LNCaP clone FGC (cell line): ENCODE data around the gene FAM114A1.
"Not testable (repeated sequence)": the region's sequence is repeated elsewhere in the genome, so short reads cannot be mapped to it uniquely, and the experiment has no call there.

ENCODE experiments used
- DNase-seq: peaks from one replicate; pipeline ENCODE4 v3.0.0-alpha.2; 2011; ENCODE audit warnings: low read depth
- H3K4me3 ChIP-seq: 2 replicates; pipeline ENCODE4 v1.5.1; 2011; ENCODE audit warnings: mild to moderate bottlenecking, low read depth, low read length, control low read depth
- TF ChIP-seq, protein P1 (sequence below): IDR thresholded peaks from 2 replicates; pipeline ENCODE4 v1.5.1; 2012; ENCODE audit warnings: mild to moderate bottlenecking; ENCODE audit not compliant: control insufficient read depth, insufficient read depth; ENCODE audit errors: extremely low read depth

The FAM114A1 gene

DNA sequence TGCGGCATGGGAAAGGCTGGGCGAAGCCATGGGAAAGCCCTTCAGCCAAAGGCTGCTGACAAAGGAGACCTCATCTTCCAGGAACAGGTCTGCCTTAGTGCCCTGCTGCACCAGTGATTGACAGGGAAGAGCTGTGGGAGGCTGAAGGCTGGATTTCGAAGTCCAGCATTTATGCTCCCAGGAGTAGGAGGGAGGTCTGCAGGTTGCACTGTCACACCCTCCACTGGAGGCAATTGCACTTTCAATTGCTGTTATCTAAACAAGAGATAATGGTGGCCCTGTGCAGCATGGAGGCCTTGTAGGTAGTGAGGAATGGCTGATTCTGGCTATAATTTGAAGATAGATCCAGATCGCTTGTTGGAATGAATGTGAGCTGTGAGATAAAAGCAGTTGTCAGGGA is 43.7 kb downstream of the FAM114A1 start:
- H3K4me3 ChIP-seq, result no peak overlapping the region
- TF ChIP-seq, protein P1, sequence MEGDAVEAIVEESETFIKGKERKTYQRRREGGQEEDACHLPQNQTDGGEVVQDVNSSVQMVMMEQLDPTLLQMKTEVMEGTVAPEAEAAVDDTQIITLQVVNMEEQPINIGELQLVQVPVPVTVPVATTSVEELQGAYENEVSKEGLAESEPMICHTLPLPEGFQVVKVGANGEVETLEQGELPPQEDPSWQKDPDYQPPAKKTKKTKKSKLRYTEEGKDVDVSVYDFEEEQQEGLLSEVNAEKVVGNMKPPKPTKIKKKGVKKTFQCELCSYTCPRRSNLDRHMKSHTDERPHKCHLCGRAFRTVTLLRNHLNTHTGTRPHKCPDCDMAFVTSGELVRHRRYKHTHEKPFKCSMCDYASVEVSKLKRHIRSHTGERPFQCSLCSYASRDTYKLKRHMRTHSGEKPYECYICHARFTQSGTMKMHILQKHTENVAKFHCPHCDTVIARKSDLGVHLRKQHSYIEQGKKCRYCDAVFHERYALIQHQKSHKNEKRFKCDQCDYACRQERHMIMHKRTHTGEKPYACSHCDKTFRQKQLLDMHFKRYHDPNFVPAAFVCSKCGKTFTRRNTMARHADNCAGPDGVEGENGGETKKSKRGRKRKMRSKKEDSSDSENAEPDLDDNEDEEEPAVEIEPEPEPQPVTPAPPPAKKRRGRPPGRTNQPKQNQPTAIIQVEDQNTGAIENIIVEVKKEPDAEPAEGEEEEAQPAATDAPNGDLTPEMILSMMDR, result no peak
- DNase-seq, result no peak

- H3K4me3 ChIP-seq, result no peak overlapping the region
- no peak for DNase-seq
- TF ChIP-seq, protein P1, result no peak
These were observed 47.2 kb downstream of the FAM114A1 start for GRCh38 chr4:38914854-38915253.

GRCh38 chr4:38916267-38916666 is 48.7 kb downstream of the FAM114A1 start:
- DNase-seq, H3K4me3 ChIP-seq: not testable (repeated sequence)

- TF ChIP-seq, protein P1, result no peak
- no peak overlapping the region for H3K4me3 ChIP-seq
- DNase-seq, result no peak
These were observed 49.9 kb downstream of the FAM114A1 start for GRCh38 chr4:38917481-38918025.

DNA sequence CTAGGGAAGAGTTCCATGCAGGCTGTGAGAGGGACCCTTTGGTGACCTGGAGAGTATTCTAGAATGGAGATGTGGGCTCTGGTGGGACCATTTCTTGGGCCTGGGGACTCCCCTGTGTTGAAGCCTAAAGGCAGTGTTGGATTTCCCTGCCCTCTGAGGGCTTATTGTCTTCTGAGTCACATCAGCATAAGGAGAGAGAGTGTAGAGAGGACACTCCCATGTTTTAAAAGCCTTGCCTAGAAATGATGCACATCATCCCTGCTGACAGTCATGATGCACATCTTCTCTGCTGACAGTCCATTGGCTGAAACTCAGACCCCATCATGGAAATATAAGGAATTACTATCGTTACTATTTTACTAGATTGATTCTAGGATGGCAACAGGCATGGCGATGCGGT is 51.9 kb downstream of the FAM114A1 start:
- no peak overlapping the region for H3K4me3 ChIP-seq
- TF ChIP-seq, protein P1, result no peak

GRCh38 chr4:38920186-38920585 is 52.6 kb downstream of the FAM114A1 start:
- TF ChIP-seq, protein P1, result no peak
- no peak for DNase-seq

More for the DNA sequence above, 51.9 kb downstream of the FAM114A1 start:
- no peak for DNase-seq

DNA sequence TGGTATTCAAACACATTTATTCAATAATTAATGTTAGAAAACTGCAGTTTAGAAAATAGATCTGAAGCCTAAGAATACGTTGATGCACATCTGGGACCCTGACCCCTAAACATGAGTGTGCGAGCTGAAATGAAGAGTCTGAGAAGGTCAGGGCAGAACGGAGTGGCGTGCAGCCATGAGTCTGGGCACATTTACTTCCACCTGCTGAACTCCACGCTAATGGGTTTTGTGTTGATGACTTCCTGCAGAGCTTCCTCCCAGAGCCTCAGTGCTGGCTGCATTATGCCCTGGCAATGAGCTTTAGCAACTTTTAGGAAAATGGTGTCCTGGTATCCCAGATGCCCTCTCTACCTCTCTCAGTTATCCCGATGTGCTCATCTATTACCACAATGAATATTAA is 53.1 kb downstream of the FAM114A1 start:
- no peak for DNase-seq
- no peak overlapping the region for H3K4me3 ChIP-seq
- TF ChIP-seq, protein P1, result no peak

More at GRCh38 chr4:38920186-38920585, 52.6 kb downstream of the FAM114A1 start:
- H3K4me3 ChIP-seq, result no peak overlapping the region
